GM21367 (cell line): ENCODE data around the gene ALG9.

Experiments
- ATAC-seq: cut with Tn5 transposase; IDR thresholded peaks from one replicate; pipeline ENCODE4 v1.9.1; 2021; ENCODE audit not compliant: unreplicated experiment

Gene ALG9

DNA sequence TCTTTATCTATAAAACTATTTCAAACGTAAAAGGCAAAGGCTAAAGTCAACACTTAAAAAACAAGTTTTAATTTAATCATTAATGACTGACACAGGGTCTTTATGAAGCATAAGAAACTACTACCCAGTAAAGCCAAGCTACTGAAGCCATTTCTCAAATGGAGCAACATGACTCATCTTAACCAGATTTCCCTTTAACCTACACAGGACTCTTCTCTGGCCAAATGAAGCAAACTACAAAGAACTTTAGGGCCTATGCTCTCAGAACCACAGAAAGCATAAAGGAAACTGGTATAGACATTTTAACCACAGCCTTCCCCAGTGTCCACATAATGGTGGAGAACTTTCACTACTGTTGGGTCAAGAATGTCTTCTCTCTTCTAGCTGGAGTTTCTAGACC lies 34.7 kb downstream of the ALG9 start:
- peak; percentile 45 for ATAC-seq

DNA sequence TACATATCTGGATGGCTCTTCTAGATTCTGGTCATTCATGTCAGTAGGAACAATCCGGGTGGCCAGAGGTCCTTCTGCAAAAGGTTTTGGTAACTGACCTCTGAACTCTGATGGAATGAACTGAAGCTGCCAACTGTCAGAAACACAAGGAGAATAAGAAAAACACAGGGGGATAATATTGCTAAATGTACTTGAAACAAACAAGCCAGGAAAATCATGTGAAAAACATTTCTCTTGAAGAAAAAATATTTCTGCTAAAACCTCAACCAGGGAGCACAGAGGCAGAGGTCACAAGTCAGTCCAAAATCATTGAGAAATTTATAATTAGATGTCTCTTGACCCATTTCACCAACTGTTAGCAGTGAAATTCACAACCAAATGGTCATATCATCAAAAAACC lies 35.2 kb downstream of the ALG9 start:
- no peak for ATAC-seq

DNA sequence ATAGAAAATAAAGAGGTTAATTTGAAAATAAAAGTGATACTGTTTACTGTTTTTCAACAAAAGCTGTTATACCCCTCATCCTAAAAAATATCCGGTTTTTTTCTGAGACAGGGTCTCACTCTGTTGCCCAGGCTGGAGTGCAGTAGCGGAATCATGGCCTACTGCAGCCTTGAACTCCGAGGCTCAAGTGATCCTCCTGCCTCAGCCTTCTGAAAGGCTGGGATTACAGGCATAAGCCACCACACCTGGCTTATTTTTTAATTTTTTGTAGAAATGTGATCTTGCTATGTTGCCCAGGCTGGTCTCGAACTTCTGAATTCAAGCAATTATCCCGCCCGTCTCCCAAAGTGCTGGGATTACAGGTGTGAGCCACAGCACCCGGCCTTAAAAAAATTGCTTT lies 35.7 kb downstream of the ALG9 start:
- ATAC-seq: no peak

DNA sequence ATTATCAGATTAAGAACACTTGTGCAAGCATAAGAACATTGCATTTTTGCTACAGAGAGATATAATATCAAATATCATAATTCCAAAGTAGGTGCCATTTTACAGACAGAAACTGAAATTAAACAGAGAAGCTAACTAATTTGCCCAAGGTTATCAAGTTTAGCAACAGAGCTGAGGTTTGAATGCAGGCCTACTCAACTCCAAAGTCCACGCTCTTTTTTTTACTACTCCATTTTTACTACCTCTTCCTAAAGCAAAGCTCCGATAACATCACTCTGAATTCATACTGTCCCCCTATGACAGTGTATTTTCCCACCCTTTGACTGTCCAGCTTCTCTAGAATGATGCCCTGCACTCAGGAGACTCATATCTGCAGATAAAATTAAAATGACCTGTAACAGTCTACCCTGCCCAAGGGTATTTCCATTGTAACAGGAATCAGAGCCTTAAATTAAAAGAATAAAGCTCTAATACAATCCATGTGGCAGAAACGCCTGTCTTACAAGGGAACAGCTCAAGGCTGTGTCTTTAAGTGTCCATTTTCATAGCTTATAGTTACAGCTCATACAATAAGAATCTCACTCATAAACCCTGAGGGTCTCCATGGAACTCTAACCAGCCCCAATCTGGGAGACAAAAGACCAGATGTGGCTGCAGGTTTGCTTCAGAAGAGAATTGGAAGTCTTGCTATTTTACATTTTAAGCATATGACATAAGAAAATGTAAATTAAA lies 36.8 kb downstream of the ALG9 start:
- ATAC-seq: no peak

DNA sequence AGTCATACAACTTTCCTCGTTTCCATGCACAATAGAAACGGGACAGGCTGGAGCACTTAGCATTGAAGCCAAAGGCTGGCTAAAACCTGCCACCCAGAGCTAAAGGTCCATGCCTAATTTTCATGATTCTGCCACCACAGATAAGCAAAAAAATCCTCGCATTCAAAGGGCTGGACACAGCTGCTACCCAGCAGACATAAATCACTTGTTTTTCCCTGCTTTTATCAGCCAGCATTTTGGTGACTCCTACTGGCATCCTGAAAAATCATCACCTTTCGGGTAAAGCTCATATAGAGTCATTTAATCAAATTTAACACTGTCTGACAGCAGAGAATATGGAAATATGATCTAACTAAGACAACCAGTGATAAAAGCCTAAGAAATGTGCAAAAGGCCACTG lies 37.9 kb downstream of the ALG9 start:
- ATAC-seq: no peak

DNA sequence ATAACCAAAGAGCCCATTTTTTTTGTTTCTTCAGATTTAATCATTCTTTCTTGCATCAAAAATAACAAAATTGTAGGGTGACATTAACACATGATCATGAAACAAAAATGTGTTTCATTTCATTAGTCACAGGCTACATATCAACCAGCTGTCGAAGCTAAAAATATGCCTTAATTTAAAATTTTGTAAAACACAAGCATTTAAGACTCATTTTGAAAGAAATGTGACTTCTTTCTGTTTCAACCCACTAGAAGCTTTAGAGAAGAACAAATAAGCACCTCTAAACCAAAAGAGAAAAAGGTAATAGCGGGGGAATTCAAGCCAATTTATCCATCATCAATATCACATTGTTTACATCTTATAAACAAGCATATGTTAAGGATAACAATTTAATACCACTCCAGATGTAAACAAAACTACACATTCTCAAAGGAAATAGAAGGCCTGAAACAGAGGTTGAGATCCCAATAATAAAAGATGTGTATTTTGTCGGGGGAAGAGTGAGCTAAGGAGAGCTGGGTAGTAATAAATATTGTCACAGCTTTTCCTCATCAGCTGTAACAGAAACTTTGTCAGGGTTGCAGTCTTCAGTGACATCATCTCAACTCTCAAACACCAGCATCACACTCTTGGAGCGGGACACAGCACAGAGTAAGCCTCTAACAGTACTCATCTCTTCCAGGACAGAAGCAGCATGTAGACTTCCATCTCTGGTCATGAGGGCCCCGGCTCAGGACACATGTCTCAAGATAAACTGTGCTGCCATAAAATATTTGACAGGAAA lies 42.0 kb downstream of the ALG9 start:
- ATAC-seq: no peak

DNA sequence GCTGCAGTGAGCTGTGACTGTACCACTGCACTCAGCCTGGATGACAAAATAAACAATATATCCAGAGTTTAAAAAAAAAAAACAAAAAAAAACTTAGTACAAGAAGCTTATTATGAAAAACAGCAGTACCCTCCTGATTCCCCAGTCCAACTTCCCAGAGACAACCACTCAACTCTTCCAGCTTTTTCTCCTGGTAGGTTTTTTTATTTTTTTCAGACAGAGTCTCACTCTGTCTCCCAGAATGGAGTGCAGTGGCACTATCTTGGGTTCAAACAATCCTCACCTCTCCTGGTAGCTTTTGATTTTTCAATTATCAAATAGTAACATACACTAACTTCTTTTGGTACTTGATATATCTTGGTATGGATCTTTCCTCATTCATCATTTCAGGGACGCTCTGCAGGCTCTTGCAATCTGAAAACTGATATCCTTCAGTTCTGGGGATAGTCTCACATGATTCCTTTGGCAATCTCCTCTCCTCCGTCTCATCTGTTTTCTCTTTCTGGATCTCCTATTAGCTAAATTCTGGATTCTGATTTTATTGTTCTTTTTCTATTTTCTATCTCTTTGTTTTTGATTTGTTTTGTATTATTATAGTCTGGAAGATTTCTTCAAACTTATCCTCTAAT lies 44.9 kb downstream of the ALG9 start:
- ATAC-seq: no peak

DNA sequence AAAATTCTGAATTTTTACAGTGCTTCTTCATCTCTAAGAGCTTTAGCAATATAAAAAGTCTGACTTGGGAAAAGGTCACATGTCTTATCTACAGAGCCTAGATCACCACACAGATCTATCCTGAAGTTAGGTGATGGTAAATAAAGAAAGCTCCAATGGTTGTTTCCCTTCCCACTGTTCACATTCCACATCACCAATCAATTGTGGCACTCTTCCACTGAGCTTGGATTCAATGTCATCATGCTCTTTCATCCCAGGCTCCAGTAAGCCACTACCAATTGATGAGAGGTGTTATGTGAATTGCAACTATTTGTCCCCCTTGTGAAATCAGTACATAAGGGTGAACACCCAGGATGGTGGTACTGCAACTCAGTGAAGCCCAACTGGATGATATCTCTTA lies 47.8 kb downstream of the ALG9 start:
- ATAC-seq: no peak

DNA sequence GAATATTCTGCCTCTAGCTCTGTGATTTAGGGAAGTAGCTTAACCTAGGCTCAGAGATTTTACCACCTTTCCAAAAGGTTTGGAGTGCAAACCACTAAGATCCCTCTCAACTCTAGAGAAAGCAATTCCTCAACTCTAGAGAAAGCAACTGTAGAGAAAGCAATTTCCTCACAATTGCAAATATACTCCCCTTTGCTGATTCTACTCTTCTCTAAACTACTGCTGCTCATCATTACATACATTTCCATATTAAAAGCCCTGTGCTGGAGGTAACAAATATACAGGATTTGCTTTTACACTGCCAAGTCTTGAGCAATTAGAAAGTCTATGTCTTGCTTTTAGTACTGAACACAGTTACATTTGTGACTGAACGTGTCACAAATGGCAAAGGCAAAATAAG lies 48.2 kb downstream of the ALG9 start:
- no peak for ATAC-seq

DNA sequence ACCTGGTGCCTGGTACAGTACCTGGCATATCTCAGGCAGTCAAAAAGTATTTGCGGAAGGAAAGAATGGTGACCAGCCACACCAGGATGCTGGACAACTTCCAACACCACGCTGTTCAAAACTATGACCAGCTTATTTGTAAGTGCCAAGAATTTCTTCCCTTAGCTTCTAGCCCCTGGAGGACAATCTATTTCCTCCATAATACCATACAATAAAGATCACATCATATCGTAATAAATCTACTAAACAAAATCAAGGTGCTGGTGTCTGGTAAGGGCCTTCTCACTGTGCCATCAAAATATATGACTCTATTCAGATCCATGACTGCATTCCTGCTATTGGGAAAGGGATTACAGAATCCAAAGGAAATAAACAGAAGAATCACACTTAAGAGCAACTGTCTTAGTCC lies 51.5 kb downstream of the ALG9 start:
- ATAC-seq: no peak

DNA sequence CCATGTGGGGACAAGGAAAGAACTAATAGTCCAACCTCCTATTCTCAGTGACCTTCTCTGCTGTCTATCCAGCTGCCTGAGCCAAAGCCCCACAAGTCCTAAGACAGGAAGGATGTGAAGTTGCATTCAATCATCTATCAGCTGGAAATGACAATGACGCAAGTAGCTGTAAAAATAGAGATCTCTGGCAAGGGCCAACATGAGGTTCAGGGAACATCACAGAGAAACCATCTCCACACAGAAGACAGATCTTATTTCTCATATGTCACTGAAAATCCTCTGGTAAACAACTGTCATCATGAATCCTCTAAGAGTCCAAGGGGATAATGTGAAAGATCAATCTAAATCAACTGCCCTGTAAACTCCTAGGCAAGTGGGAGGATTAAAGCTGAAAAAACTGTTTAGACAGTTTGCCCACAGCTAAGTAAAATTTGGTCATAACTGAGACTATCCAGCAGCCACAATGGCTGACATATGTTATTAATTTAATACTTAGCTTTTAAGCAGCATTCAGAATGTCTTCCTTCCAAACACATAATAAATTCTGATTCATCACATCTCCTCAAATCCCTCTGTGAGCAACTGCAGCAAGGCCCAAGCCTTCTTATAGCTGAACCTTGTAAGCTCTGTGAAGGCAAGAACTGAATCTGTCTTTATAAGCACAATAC lies 52.1 kb downstream of the ALG9 start:
- no peak for ATAC-seq

DNA sequence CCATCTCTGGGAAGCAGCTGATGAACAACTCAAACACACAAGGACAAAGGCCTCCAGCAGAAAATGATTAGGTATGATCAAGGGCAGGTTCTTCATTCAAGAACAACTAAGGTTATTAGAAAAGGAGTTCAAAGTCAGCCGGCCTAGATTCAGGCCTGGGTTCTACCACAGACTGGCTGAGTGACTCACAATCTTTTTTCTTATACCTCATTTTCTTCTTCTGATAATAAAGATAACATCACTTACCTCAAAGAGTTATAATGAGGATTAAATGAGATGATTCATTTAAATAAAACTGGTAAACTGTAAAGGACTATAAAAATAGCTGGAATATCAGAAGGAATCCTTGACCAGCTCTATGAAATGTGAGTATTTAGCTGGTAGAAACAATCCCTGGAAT lies 55.9 kb downstream of the ALG9 start:
- no peak for ATAC-seq

DNA sequence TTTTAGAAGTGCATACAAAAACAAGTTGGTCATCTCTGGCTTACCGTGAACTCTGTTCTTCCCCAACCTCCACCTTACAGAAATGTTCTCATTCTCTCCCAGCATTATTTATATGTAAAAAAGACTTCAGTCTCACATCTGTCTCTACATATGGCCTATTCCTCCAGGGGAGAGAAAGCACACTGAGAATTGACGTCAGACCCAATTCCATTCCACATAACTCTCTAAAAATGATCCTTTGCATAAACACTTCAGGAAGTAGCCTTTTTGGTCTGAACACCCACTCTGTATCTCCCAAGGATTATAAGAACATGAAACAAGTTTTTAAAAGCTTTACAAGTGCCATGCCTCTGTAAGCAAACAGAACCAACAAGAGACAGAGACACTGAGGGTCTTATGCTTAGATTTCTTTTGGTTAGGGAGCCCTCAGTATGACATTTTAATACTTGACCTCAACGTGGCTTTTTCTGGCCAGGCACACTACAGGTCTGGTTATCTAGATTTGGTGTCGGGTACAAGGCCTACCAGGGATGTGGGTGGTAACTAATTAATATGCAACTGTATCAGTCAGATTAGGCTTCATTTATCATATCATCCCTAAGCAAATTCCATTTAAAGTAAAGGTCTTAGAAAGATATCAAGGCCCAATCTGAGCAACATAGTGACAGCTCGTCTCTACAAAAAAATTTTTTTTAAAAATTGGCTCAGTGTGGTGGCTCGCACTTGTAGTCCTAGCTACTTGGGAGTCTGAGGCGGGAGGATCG lies 56.6 kb downstream of the ALG9 start:
- ATAC-seq: no peak

DNA sequence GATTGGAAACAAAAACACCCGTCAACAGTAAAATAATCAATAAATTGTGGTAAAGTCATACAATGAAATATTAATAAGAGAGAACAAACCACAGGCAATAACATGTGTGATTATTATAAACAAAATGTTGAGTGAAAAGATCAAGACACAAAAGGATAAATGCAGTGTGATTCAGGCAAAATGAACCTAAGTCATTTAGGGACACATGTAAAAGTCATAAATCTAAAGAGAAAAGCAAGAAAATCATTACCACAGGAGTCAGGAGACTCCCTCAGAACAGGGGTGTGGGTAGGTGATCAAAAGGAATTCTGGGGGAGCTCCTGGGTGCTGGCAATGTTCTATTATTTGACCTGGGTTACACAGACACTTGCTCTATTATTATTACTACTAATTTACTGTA lies 57.3 kb downstream of the ALG9 start:
- ATAC-seq: no peak

DNA sequence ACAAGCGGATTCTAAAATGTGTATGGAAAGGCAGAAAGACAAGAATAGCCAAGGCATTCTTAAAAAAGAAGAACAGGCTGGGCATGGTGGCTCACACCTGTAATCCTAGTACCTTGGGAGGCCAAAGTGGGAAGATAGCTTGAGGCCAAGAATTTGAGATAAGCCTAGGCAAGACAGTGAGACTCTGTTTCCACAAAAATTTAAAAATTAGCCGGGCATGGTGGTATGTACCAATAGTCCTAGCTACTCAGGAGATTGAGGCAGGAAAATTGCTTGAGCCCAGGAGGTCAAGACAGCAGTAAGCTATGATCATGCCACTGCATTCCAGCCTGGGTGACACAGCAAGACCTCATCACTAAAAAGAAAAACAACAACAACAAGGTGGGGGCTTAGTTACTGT lies 59.2 kb downstream of the ALG9 start:
- ATAC-seq: no peak

DNA sequence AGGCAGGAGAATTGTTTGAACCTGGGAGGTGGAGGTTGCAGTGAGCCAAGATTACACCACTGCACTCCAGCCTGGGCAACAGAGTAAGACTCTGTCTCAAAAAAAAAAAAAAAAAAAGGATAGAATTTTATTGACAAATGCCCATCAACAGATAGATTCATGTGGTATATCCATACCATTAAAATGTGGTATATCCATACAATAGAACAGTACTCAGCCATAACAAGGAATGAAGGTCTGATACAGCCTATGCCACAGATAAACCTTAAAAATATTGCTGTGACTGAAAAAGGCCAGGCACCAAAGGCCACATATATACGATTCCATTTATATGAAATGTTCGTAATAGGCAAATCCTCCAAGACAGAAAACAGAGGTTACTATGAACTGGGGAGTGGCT lies 59.9 kb downstream of the ALG9 start:
- ATAC-seq: no peak

DNA sequence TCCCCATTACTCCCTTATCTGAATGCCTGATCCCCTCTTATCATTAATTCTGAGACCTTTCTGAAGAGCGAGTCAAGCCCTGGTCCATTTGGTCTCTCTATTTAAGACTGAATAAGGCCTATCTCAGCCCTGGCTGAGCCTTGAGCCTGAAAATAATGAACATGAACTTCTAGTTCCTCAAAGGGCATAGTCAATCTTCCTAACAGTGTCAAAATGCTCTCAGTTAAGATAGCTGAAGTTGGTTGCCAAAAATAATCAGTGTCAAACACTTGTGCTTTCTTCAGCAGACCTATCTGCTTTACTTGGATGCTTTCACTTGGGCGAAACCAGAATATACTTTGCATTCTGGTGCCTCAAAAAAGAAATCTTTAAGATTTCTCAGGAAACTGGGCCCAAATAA lies 62.5 kb downstream of the ALG9 start:
- no peak for ATAC-seq

DNA sequence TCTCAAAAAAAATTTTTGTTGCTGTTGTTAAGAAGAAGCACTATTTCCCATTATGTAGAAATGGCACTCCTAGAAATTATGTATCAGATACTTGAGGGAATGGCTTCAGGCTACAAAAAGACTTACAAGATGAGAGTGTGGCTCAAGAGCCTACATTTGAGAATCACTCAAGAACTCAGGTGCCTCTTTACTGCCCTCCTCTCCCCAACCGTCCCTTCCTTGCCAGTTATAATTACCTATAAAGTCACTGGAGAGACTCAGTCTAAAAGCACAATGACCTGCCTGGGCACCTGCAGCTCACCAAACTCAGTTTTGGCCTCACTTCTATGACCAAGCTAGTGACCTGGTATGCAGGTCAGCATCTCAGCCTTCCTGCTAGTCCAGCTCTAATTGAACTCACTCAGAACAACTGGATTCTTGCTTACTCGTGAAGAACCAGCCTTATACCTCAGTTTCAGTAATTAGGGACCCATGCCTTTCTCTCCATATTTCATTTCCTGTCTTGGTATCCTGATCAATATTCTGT lies 63.3 kb downstream of the ALG9 start:
- no peak for ATAC-seq

DNA sequence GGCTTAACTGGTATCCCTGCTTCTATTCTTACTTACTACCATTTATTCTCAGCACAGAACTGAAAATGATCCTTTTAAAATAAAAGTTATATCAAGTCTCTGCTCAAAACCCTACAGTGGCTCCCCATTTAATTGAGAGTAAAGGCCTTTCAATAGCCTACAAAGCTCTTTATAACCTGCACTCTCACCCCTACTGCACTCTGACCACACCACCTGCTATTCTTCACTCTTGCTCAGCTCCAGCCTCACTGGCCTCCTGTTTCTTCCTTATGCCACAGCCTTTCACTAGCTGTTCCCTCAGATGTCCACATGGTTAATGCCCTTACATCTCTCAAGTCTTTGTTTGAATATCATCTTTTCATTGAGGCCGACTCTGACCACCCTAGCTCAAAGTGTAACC lies 64.3 kb downstream of the ALG9 start:
- ATAC-seq: no peak

DNA sequence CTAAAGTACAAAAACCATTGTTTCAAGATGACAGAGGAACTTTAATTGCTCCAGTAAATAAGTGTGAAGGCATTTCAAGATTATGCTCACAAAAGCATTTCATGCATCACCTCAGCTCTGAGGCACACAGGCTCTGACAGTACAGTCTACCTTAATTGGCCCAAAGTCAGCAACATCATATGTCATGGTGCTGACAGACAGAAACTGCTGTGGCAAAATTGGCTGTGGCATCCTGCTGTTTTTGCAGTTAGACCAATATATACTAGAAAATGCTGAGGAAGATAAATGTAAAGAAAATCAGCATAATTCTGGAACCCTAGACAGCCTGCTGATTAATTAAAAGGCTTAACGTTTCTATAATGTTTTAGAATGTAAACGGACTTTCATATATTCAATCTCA lies 70.2 kb downstream of the ALG9 start:
- no peak for ATAC-seq

DNA sequence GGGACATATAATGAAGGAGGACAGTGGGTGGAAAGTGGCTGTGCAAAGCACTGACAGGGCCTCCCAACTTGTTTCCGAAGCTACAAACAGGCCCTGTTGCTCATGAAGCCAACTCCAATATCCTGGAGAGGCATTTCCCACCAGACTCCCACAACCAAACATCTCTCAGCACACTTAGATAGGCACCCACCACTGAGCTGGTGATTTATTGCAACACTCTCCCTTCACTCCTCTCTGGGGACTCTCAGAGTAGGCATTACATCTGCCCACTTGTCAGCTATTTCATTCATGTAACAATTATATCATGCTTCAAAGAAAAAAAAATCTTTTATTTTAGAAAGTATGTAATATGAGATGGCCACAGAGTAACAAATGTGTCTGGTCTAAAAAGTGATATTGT lies 73.1 kb downstream of the ALG9 start:
- no peak for ATAC-seq
